Omental fat pad (tissue), 4 donors: Measurements from ENCODE around the gene SH3GL1. TPM values are rescaled to one million over a fixed set of nuclear protein-coding genes. Genes with fewer than 3 reads are reported as not detected.

Experiments
- ATAC-seq: fragments of 150-250 bp; one replicate; pipeline ENCODE4 v1.9.1; 2016; ENCODE audit warnings: mild to moderate bottlenecking, moderate library complexity; ENCODE audit not compliant: low FRiP score
- DNase-seq: peaks from one replicate; pipeline ENCODE4 v3.0.0-alpha.2; 2019; ENCODE audit warnings: low spot score
- total RNA-seq, 4 donors: library from RNA; depleted of rRNA; stranded (reverse); fragments of >200 nt; gene quantifications; one replicate each; pipeline ENCODE4 v1.1.0, GENCODE V29; 2016
- TF ChIP-seq, protein P1 (sequence below), 3 donors: fragments of 450-650 bp; IDR thresholded peaks; one replicate each; pipeline ENCODE4 v1.5.1; 2016 to 2017; ENCODE audit warnings: antibody characterized with exemption in 3 of 3, mild to moderate bottlenecking in 3 of 3, moderate library complexity in 2 of 3

The SH3GL1 gene
- total RNA-seq, 4 donors from 2014 or later = 38.0 to 54.9 (median 48.2) TPM

DNA sequence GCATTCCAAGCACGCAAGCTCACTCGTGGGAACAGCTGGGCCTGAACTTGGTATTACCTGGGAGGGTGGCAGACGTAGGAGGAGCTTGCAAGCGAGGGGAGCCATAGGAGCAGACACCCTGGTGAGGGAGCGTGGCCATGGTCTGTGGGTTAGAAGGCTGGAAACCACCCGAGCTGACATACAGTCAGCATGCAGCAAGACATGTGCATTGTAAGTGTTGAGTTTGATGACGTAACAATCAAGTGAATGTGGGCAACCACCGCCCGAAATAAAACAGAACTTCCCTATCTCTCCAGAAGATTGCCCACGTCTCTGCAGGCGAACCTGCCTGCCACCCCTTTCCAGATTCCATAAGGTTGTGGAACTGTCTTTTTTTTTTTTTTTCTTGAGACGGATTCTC, 30.4 kb upstream of the SH3GL1 start:
- TF ChIP-seq, protein P1, sequence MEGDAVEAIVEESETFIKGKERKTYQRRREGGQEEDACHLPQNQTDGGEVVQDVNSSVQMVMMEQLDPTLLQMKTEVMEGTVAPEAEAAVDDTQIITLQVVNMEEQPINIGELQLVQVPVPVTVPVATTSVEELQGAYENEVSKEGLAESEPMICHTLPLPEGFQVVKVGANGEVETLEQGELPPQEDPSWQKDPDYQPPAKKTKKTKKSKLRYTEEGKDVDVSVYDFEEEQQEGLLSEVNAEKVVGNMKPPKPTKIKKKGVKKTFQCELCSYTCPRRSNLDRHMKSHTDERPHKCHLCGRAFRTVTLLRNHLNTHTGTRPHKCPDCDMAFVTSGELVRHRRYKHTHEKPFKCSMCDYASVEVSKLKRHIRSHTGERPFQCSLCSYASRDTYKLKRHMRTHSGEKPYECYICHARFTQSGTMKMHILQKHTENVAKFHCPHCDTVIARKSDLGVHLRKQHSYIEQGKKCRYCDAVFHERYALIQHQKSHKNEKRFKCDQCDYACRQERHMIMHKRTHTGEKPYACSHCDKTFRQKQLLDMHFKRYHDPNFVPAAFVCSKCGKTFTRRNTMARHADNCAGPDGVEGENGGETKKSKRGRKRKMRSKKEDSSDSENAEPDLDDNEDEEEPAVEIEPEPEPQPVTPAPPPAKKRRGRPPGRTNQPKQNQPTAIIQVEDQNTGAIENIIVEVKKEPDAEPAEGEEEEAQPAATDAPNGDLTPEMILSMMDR (IDR thresholded peaks at IDR 0.05) = no peak
- no peak for DNase-seq
- no peak for ATAC-seq

- no peak for DNase-seq
- TF ChIP-seq, protein P1 (IDR thresholded peaks at IDR 0.05) = no peak
- ATAC-seq = no peak
These were observed 29.4 kb upstream of the SH3GL1 start for GRCh38 chr19:4429771-4430171.

GRCh38 chr19:4429256-4429655, 28.9 kb upstream of the SH3GL1 start:
- no peak for DNase-seq
- TF ChIP-seq, protein P1 (IDR thresholded peaks at IDR 0.05) = no peak
- no peak for ATAC-seq

DNA sequence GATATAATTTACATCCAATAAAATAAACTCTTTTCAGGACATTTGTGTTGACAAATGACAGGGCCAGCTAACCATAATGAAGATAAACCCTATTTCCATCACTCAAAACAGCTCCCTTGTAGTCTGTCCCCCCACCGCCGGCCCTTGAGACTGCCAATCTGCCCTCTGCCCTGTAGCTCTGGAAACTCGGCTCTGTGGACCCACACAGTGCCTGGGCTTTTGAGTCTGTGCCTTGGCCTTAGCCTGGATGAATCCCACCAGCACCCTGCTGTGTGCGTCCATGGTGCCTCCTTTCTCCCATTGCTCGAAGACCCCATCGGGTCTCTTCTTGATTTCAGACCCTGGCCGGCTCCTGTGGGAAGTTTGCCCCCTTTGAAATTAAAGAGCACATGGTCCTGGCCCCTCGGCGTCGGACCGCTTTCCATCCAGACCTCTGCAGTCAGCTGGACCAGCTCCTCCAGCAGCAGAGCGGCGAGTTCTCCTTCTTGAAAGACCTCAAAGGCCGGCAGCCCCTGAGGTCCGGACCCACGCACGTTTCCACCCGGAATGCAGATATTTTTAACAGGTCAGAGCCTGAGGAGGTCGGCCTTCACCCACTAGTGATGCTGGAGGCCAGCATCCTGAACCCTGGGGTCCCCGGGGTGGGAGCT, 28.1 kb upstream of the SH3GL1 start:
- no peak for DNase-seq
- ATAC-seq = no peak

DNA sequence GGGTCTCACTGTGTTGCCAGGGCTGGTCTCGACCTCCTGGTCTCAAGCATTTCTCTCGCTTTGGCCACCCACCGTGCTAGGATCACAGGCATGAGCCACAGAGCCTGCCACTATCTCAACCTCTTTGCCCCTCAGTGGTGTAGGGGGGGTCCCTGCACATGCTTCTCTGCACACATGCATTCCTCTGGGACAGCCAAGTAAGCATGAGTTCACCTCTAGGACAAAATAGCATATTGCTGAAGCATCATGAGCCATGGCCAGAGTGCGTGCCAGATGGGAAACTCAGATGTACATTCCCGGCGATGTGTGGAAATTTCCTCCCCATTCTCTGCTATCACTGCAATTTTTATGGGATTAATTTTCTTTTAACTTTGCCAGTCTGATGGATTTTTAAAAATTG, 25.2 kb upstream of the SH3GL1 start:
- TF ChIP-seq, protein P1 (IDR thresholded peaks at IDR 0.05) = no peak
- ATAC-seq (no peak), DNase-seq (no peak)

More for the DNA sequence above, 28.1 kb upstream of the SH3GL1 start:
- TF ChIP-seq, protein P1 (IDR thresholded peaks at IDR 0.05) = no peak

DNA sequence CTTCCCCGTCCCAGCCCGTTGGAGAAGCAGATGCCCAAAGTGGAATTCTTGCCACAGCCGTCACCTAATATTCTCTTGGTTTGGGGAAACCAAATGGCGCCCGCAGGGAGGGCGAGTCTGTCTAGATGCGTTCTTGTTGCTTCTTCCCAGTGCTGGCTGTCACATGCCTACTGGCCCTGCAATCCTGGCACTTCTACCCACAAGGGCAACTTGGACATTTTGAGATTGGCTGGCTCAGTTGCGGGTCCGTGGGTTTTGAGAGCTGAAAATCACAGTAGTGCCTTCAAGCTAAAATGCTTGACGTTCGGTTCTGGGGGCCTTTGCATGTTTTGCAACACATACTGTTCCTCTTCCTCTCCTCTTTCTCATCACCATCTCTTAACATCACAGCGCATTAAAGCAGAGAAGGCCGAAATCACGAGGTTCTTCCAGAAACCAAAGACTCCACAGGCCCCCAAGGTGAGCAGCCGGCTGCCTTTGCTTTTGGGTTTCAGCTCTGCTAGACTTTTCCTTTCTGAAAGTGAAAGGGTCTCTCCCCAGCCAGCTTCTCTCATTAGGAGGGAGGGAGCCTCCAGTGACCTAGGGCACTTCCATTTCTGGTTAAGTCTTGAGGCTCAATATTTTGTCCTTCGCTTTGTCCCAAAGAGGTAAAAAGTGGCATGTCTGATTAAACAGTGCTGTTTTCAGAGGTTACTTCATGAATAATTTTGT, 23.2 kb upstream of the SH3GL1 start:
- TF ChIP-seq, protein P1 (IDR thresholded peaks at IDR 0.05) = no peak
- ATAC-seq = no peak
- DNase-seq = no peak

DNA sequence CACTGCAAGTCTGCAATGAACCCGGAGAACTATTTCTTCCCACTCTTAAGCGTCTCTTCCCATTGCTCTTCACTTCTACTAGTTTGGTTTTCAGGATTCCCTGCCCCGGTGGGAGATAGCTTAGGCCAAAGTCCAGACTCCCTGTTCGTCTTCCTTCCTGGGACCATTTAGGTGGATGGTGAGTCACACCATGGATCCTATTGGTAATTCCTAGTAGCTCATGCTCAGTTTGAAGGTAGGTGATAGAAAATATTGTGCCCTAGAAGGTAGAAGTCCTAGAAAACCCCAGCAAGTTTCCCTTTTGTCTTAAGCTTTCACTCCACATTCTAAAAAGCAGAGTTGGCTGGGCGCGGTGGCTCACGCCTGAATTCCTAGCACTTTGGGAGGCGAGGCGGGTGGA, 15.9 kb upstream of the SH3GL1 start:
- ATAC-seq (no peak), DNase-seq (no peak)
- TF ChIP-seq, protein P1 (IDR thresholded peaks at IDR 0.05) = no peak
